ENCODE results near the gene ZNF37A.
"Not testable (repeated sequence)": the region's sequence is repeated elsewhere in the genome, so short reads cannot be mapped to it uniquely, and the experiment has no call there.

ZNF37A gene

DNA sequence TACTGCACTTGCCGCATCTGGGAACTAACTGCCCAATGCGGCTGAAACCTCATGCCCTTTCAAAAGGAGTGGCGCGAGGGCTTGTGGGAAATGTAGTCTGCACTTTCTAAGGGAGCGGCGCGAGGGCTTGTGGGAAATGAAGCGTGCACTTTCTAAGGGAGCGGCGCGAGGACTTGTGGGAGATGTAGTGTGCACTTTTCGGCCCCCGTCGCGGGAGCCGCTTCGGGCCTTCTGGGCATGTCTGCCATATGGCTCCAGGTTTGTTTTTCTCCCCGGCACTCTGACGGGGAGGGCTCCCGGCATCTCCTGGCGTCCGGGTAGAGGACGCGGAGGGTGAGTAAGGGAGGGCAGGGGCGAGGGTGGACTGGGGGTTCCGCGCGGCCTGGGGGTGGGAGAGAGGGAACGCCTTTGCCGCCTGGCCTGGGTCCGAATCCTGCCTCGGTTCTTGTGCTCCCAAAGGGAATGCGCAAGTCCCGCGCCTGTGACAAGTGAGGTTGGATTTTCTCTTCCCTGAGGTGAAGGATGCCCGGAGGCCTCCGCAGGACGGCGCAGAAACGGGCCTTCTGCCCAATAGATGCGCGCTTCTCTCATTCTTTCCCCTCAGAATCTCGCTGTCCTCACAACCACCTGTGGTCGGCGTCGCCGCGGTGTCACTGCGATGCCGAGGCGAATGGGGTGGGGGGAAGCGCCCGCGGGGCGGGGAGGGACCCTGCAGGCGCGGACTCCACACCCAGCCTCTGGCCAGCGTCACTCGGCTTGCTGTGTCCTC is at the start of gene ZNF37A:
Gene ZNF37A, plus strand, starts transcription at position 180 of the 769 bp plus-strand sequence. CDS start 2,281 bp downstream, outside the sequence.
- DNase-seq (ENCODE audit: low read depth in 2 of 2): peak; percentile 82 to 83

DNA sequence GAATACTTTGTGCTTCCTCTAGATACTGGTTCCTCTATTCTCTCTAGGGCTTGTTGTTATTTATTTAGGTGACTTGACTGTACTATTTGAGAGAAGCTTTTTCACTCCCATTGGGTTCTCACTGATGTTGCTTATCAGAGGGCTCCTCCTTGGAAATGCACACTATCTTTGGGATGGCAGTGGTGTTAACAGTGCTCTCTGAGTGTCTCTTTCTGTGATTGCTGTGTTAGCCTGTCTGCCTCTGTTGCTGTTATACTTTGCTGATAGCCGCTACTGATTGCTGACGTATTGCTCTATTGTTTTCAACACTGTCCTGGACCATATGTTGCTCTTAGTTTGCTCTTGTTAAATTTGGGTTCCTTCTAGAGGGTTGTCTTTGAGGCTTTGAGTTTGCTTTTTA is 49.0 kb upstream of the ZNF37A start:
- DNase-seq (ENCODE audit: low read depth in 2 of 2): no peak

- DNase-seq (ENCODE audit: low read depth in 2 of 2): no peak
These were observed 46.5 kb upstream of the ZNF37A start for GRCh38 chr10:38047666-38048065.

DNA sequence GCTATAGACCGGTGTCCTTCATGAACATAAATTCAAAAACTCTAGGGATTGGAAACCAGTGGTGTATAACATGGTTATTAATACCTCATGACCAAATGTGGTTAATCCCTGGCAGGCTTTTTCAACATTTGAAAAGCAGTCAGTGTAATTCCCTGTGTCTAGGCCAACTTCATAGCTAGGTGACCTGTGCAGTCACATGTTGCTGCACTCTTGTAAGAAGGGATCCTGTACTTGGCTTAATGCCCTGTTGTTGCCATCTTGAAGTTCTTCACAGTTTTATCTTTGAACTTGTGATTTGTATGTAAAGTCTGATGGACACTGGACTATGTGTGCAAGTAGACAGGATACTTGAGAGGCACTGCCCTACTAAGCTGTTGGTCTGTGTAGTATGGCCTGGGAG is 43.9 kb upstream of the ZNF37A start:
- DNase-seq (ENCODE audit: low read depth in 2 of 2): no peak

GRCh38 chr10:38054361-38054797 is 39.8 kb upstream of the ZNF37A start:
- DNase-seq (ENCODE audit: low read depth in 2 of 2): no peak

GRCh38 chr10:38055274-38055894 is 38.8 kb upstream of the ZNF37A start:
- DNase-seq (ENCODE audit: low read depth in 2 of 2): not testable (repeated sequence)

- not testable (repeated sequence) for DNase-seq (ENCODE audit: low read depth in 2 of 2)
These were observed 24.5 kb upstream of the ZNF37A start for GRCh38 chr10:38069663-38070062.

- no peak for DNase-seq (ENCODE audit: low read depth in 2 of 2)
These were observed 23.6 kb upstream of the ZNF37A start for GRCh38 chr10:38070501-38070900.

DNA sequence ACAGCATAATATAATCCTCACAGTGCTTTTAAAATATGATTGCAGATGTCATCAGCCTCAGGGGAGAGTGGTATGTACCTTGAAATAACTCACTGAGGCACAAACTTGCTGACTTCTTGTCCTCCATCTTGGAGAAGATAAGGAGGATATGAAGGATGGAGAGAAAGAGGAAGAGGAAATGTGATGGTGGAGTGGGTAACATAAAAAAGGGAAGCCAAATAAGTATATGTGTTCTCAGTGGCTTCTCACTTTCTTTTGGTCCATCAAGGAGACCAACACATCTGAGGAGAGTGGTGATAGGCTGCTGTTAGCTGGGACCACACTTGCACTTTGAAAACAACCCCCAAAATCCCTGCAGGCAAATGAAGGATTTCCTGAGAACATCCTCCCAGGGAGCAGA is 21.6 kb upstream of the ZNF37A start:
- DNase-seq (ENCODE audit: low read depth in 2 of 2): no peak

- no peak for DNase-seq (ENCODE audit: low read depth in 2 of 2)
These were observed 17.4 kb upstream of the ZNF37A start for GRCh38 chr10:38076687-38077086.

DNA sequence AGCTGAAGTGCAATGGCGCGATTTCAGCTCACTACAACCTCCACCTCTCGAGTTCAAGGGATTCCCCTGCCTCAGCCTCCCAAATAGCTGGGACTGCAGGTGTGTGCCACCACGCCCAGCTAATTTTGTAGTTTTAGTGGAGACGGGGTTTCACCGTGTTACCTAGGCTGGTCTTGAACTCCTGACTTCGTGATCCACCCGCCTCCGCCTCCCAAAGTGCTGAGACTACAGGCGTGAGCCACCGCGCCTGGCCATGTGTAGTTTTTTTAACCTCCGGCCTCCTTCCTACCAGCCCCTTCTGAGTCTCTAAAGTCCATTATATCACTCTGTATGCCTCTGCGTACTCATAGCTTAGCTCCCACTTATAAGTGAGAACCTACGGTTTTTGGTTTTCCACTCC is 819 bp upstream of the ZNF37A start:
- not testable (repeated sequence) for DNase-seq (ENCODE audit: low read depth in 2 of 2)

- DNase-seq (ENCODE audit: low read depth in 2 of 2): no peak
These were observed 350 bp upstream of the ZNF37A start for GRCh38 chr10:38093816-38094157.

- no peak for DNase-seq (ENCODE audit: low read depth in 2 of 2)
These were observed 914 bp downstream of the ZNF37A start for GRCh38 chr10:38094927-38095574.

DNA sequence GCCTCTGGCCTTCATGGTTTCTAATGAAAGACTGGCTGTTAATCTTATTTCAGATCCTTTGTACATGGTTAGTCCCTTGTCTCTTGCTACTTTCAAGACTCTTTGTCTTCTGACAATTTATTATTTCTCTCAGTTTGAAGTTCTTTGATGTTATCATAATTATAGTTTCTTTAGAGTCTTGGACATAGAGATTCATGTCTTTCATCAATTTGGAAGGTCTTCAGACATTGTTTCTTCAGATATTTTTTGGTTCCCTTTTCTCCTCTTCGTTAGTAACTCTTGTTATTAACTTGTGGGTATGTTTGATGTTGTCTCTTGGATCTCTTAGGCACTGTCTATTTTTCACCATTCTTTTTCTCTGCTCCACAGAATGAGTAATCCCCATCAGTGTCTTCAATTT is 8.7 kb downstream of the ZNF37A start:
- no peak for DNase-seq (ENCODE audit: low read depth in 2 of 2)

GRCh38 chr10:38103756-38104155 is 9.6 kb downstream of the ZNF37A start:
- DNase-seq (ENCODE audit: low read depth in 2 of 2): no peak

GRCh38 chr10:38112159-38112558 is 18.0 kb downstream of the ZNF37A start:
- no peak for DNase-seq (ENCODE audit: low read depth in 2 of 2)

GRCh38 chr10:38118072-38118807 is 24.1 kb downstream of the ZNF37A start:
- no peak for DNase-seq (ENCODE audit: low read depth in 2 of 2)

- no peak for DNase-seq (ENCODE audit: low read depth in 2 of 2)
These were observed 24.9 kb downstream of the ZNF37A start for GRCh38 chr10:38119038-38119437.

DNA sequence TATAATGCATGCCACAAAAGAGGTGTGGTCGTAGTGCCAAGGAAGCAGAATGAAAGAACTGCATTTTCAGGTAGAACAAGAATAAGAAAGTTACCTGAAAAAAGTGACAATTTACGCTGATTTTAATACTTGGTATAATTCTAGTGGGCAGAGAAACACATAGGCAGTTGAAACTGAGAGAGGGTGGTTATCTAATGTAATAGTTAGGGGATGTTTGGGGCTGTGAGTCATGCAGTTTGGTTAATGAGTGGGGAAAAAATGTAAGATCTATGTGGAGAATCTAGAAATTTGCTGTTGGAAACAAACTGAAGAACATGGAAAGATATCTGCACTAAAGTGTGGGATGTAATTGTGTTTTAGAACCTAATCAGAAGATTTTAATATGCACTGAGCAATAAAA is 33.7 kb downstream of the ZNF37A start:
- DNase-seq (ENCODE audit: low read depth in 2 of 2): no peak

- DNase-seq (ENCODE audit: low read depth in 2 of 2): no peak
These were observed 49.5 kb downstream of the ZNF37A start for GRCh38 chr10:38143587-38143986.

DNA sequence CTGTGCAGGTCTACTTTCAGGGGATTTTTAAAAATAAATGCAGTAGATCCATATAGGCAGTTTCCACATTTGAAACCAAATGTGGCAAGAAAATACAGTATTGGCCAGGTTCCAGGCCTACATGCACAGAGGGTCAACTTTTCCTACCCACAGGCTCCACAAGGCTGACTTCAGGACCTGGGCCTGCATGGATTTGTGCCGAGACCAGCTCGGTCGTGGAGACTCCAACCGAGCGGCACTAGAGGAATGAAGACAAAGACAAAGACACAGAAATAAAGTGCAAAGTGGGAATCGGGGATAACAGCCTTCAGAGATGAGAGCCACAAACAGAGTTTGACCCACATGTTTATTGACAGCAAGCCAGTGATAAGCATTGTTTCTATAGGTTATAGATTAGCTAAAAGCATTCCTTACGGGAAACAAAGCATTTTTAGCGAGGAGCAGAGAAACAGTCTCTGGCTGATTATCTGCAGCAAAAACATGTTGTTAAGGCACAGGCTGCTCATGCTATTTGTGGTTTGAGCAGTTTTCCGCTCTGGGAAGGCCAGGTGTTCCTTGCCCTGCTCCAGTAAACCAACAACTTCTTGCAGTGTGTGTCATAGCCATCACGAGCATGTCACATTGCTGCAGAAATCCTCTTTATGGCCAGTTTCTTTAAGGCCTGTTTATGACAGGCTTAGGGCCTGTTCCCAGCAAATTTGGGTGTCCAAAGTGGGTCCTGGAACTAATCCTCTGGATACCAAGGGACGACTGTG is 52.6 kb downstream of the ZNF37A start:
- DNase-seq (ENCODE audit: low read depth in 2 of 2): no peak

DNA sequence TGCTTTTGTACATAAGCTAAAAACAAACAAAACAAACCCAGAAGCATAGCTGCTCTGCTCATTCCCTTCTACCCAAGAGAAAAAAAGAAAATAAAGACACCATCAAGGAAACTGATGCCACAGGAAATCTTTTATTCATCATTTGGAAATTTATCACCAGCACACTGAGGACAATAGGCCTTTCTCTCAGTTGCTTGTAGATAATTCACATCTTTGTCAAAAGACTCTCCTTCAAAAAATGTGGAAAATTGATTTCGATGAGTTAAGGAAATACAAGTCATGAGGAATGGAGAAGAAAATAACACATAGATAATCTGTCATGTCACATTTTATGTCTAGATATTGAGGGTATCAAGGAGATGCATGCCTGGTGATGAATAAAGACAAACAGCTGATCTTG is 53.5 kb downstream of the ZNF37A start:
- DNase-seq (ENCODE audit: low read depth in 2 of 2): no peak
